H1 (cell line): ENCODE results near the gene COLEC12. TPM values are rescaled to one million over a fixed set of nuclear protein-coding genes. Genes with fewer than 3 reads are reported as not detected.

ENCODE experiments used
- CTCF ChIA-PET: fragments of 300-600 bp; sonication (Branson Sonifier 250); formaldehyde crosslinking; loops from one replicate; lab custom pipeline; 2021; ENCODE audit not compliant: partially characterized antibody; lab: Charles Lee
- POLR2A ChIA-PET: fragments of 300-600 bp; sonication (Branson Sonifier 250); formaldehyde crosslinking; loops from one replicate; lab custom pipeline; 2021; ENCODE audit warnings: inconsistent platforms; ENCODE audit not compliant: partially characterized antibody; lab: Charles Lee
- DNase-seq, 2 experiments: peaks; one replicate each; pipeline versions ENCODE4 v3.0.0 to v3.0.0-alpha.2; 2010 to 2022; ENCODE audit warnings: low spot score in 2 of 2, low read depth in 1 of 2, mixed read lengths in 1 of 2
- FAIRE-seq: peaks from 2 replicates; lab custom pipeline; 2011; peaks lifted over from hg19 to GRCh38; lab: Jason Lieb, UNC
- H2AFZ ChIP-seq: 2 replicates; pipeline ENCODE4 v1.8.1; 2012; ENCODE audit warnings: low read length, inconsistent platforms
- H2AK5ac ChIP-seq: 2 replicates; pipeline ENCODE4 v1.6.1; 2013; ENCODE audit warnings: low read depth, low read length
- H2BK120ac ChIP-seq: replicated peaks from 2 replicates; pipeline ENCODE3; 2013; ENCODE audit warnings: low read depth, low read length, inconsistent platforms
- H2BK12ac ChIP-seq: 2 replicates; pipeline ENCODE4 v1.6.1; 2013; ENCODE audit warnings: low read depth, low read length
- H2BK15ac ChIP-seq: 2 replicates; pipeline ENCODE4 v1.6.1; 2013; ENCODE audit warnings: low read length
- H2BK20ac ChIP-seq: 2 replicates; pipeline ENCODE4 v1.6.1; 2013; ENCODE audit warnings: low read length
- H2BK5ac ChIP-seq: 2 replicates; pipeline ENCODE4 v1.6.1; 2013; ENCODE audit warnings: low read depth, low read length
- H3K14ac ChIP-seq: 2 replicates; pipeline ENCODE4 v1.6.1; 2013; ENCODE audit warnings: inconsistent platforms; ENCODE audit not compliant: insufficient read length
- H3K18ac ChIP-seq: 2 replicates; pipeline ENCODE4 v1.6.1; 2013; ENCODE audit warnings: low read length; ENCODE audit errors: extremely low read depth
- H3K23ac ChIP-seq: 2 replicates; pipeline ENCODE4 v1.6.1; 2013; ENCODE audit warnings: inconsistent platforms; ENCODE audit not compliant: insufficient read length
- H3K23me2 ChIP-seq: 2 replicates; pipeline ENCODE4 v1.6.1; 2013; ENCODE audit warnings: low read depth, low read length
- H3K27ac ChIP-seq: 2 replicates; pipeline ENCODE4 v1.6.1; 2011; ENCODE audit warnings: low read depth, low read length, inconsistent platforms
- H3K27me3 ChIP-seq, 4 experiments: replicated peaks in 1 of 4; 1 replicate in 1 of 4; 2 replicates in 3 of 4; pipeline versions ENCODE4 v1.6.1 to v1.8.1; 2011 to 2013; ENCODE audit warnings: low read length in 3 of 4, mild to moderate bottlenecking in 3 of 4, inconsistent platforms in 2 of 4, mixed read lengths in 2 of 4, moderate library complexity in 1 of 4; ENCODE audit not compliant: control insufficient read depth in 3 of 4, insufficient read depth in 3 of 4; ENCODE audit errors: extremely low read depth in 1 of 4
- H3K36me3 ChIP-seq, 4 experiments: 2 replicates each; pipeline versions ENCODE4 v1.6.1 to v1.8.1; 2011 to 2013; ENCODE audit warnings: mild to moderate bottlenecking in 4 of 4, low read length in 3 of 4, moderate library complexity in 2 of 4, control low read depth in 1 of 4, inconsistent platforms in 1 of 4; ENCODE audit not compliant: insufficient read depth in 4 of 4, control insufficient read depth in 2 of 4
- H3K4ac ChIP-seq: replicated peaks from 2 replicates; pipeline ENCODE3; 2013; ENCODE audit warnings: low read length, low read depth, mixed read lengths, inconsistent platforms; ENCODE audit not compliant: insufficient read length
- H3K4me1 ChIP-seq, 4 experiments: replicated peaks in 1 of 4; 1 replicate in 1 of 4; 2 replicates in 3 of 4; pipeline versions ENCODE4 v1.6.1 to v1.8.1; 2011 to 2013; ENCODE audit warnings: low read length in 3 of 4, inconsistent platforms in 2 of 4, mixed read lengths in 1 of 4; ENCODE audit not compliant: insufficient read depth in 4 of 4, control insufficient read depth in 3 of 4
- H3K4me2 ChIP-seq, 2 experiments: 2 replicates each; pipeline versions ENCODE4 v1.6.1 to v1.8.1; 2011 to 2013; ENCODE audit warnings: low read depth in 2 of 2, low read length in 2 of 2, control low read depth in 1 of 2, inconsistent platforms in 1 of 2, mild to moderate bottlenecking in 1 of 2; ENCODE audit not compliant: insufficient read depth in 1 of 2
- H3K4me3 ChIP-seq, 4 experiments: fragments of 200-600, 300-600 bp in 1 of 4; sonication (generic), shearing (Covaris generic), sonication (Bioruptor Twin) in 1 of 4; 2 replicates each; pipeline versions ENCODE4 v1.5.1 to v1.8.1; 2011 to 2016; ENCODE audit warnings: low read length in 4 of 4, low read depth in 3 of 4, control low read depth in 2 of 4, inconsistent platforms in 2 of 4, mild to moderate bottlenecking in 2 of 4, mixed read lengths in 1 of 4, moderate library complexity in 1 of 4; ENCODE audit not compliant: insufficient read depth in 2 of 4; ENCODE audit errors: extremely low read depth in 1 of 4
- H3K56ac ChIP-seq: replicated peaks from 2 replicates; pipeline ENCODE3; 2013; ENCODE audit warnings: low read depth, mild to moderate bottlenecking, mixed read lengths, low read length, inconsistent platforms; ENCODE audit not compliant: insufficient read length
- H3K79me1 ChIP-seq: 2 replicates; pipeline ENCODE4 v1.6.1; 2013; ENCODE audit warnings: low read depth, low read length, control low read depth
- H3K79me2 ChIP-seq, 2 experiments: 2 replicates each; pipeline versions ENCODE4 v1.6.1 to v1.8.1; 2012 to 2013; ENCODE audit warnings: low read length in 2 of 2, mild to moderate bottlenecking in 2 of 2, inconsistent platforms in 1 of 2; ENCODE audit not compliant: insufficient read depth in 2 of 2, control insufficient read depth in 1 of 2
- H3K9ac ChIP-seq, 4 experiments: replicated peaks in 1 of 4; 1 replicate in 1 of 4; 2 replicates in 3 of 4; pipeline versions ENCODE4 v1.6.1 to v1.8.1; 2011 to 2013; ENCODE audit warnings: low read depth in 3 of 4, low read length in 3 of 4, control low read depth in 2 of 4, mild to moderate bottlenecking in 2 of 4, moderate library complexity in 2 of 4, inconsistent platforms in 1 of 4; ENCODE audit errors: extremely low read depth in 1 of 4
- H3K9me3 ChIP-seq, 2 experiments: 2 replicates each; pipeline versions ENCODE4 v1.6.1 to v1.8.1; 2012 to 2013; ENCODE audit warnings: mild to moderate bottlenecking in 2 of 2, moderate library complexity in 2 of 2, control low read depth in 1 of 2, inconsistent platforms in 1 of 2, low read depth in 1 of 2, low read length in 1 of 2, mixed read lengths in 1 of 2; ENCODE audit not compliant: insufficient read depth in 2 of 2
- H4K20me1 ChIP-seq, 2 experiments: replicated peaks in 1 of 2; 2 replicates each; pipeline versions ENCODE3 to v1.8.1; 2011 to 2013; ENCODE audit warnings: inconsistent platforms in 2 of 2, low read length in 2 of 2, mild to moderate bottlenecking in 1 of 2; ENCODE audit not compliant: insufficient read depth in 2 of 2, control insufficient read depth in 1 of 2
- H4K5ac ChIP-seq: 2 replicates; pipeline ENCODE4 v1.6.1; 2013; ENCODE audit warnings: low read length, low read depth, mixed read lengths, inconsistent platforms; ENCODE audit not compliant: insufficient read length
- H4K8ac ChIP-seq: 2 replicates; pipeline ENCODE4 v1.8.0; 2013; ENCODE audit warnings: mild to moderate bottlenecking, moderate library complexity, low read length, inconsistent platforms; ENCODE audit not compliant: insufficient read depth; ENCODE audit errors: extremely low read depth
- H4K91ac ChIP-seq: replicated peaks from 2 replicates; pipeline ENCODE3; 2013; ENCODE audit warnings: low read length, mixed read lengths, inconsistent platforms; ENCODE audit not compliant: insufficient read length
- CTBP2 ChIP-seq: IDR thresholded peaks from 2 replicates; pipeline ENCODE4 v1.7.0; 2011; ENCODE audit warnings: borderline replicate concordance, mild to moderate bottlenecking, moderate library complexity, mixed read lengths, low read length; ENCODE audit not compliant: insufficient read depth, insufficient read length
- HDAC2 ChIP-seq, 2 experiments: fragments of 300-600 bp in 1 of 2; sonication (generic) in 1 of 2; IDR thresholded peaks; 2 replicates each; pipeline ENCODE4 v1.6.1; 2011 to 2012; ENCODE audit warnings: low read depth in 2 of 2, low read length in 2 of 2, mild to moderate bottlenecking in 2 of 2, moderate library complexity in 2 of 2, borderline replicate concordance in 1 of 2, inconsistent platforms in 1 of 2
- KDM4A ChIP-seq: IDR thresholded peaks from one replicate; pipeline ENCODE4 v1.7.1; 2012; ENCODE audit warnings: low read depth, mild to moderate bottlenecking, moderate library complexity, low read length, inconsistent platforms; ENCODE audit not compliant: severe bottlenecking
- MAFK ChIP-seq: IDR thresholded peaks from 2 replicates; pipeline ENCODE4 v1.6.1; 2012; ENCODE audit warnings: low read depth, mild to moderate bottlenecking, improper control_type of control experiment, low read length
- RNF2 ChIP-seq: fragments of 200-900, 300-1000 bp; sonication (generic); IDR thresholded peaks from 2 replicates; pipeline ENCODE4 v1.7.1; 2016; ENCODE audit warnings: borderline replicate concordance, low read depth, mild to moderate bottlenecking, antibody characterized with exemption, low read length; ENCODE audit not compliant: poor library complexity, severe bottlenecking; ENCODE audit errors: missing control alignments
- SIX5 ChIP-seq: IDR thresholded peaks from 2 replicates; pipeline ENCODE4 v1.6.1; 2011; ENCODE audit warnings: mild to moderate bottlenecking, low read depth, low read length
- SP4 ChIP-seq: IDR thresholded peaks from 2 replicates; pipeline ENCODE4 v1.6.1; 2012; ENCODE audit warnings: low read length, inconsistent platforms
- TAF1 ChIP-seq: IDR thresholded peaks from 2 replicates; pipeline ENCODE4 v1.6.1; 2011; ENCODE audit warnings: mild to moderate bottlenecking, low read depth, low read length
- TAF7 ChIP-seq: optimal IDR thresholded peaks from 2 replicates; pipeline ENCODE3; 2011; ENCODE audit warnings: low read depth, mild to moderate bottlenecking, inconsistent platforms, low read length, moderate library complexity, borderline replicate concordance
- TBP ChIP-seq: IDR thresholded peaks from 2 replicates; pipeline ENCODE4 v1.6.1; 2011; ENCODE audit warnings: low read depth, low read length, improper control_type of control experiment
- TCF12 ChIP-seq: IDR thresholded peaks from 2 replicates; pipeline ENCODE4 v1.6.1; 2011; ENCODE audit warnings: low read depth, mild to moderate bottlenecking, low read length
- TEAD4 ChIP-seq: IDR thresholded peaks from 2 replicates; pipeline ENCODE4 v1.6.1; 2012; ENCODE audit warnings: low read depth, low read length, inconsistent platforms, mixed read lengths
- YY1 ChIP-seq: IDR thresholded peaks from 2 replicates; pipeline ENCODE4 v1.6.1; 2011; ENCODE audit warnings: low read depth, mild to moderate bottlenecking, low read length
- WGBS, 2 experiments: shearing (Covaris generic) in 1 of 2; methylation state at CpG; one replicate each; pipeline versions ENCODE4 v1.1.6 to v1.1.7; 2013 to 2015; ENCODE audit warnings: low lambda C conversion rate in 2 of 2, mixed read lengths in 2 of 2, inconsistent platforms in 1 of 2, low coverage in 1 of 2, missing lambda C conversion rate in 1 of 2; ENCODE audit not compliant: insufficient replicate concordance in 2 of 2, insufficient coverage in 1 of 2, insufficient read length in 1 of 2; ENCODE audit errors: extremely low coverage in 1 of 2, missing lambda C conversion rate in 1 of 2; 5-methylcytosine and 5-hydroxymethylcytosine counted together
- polyA plus RNA-seq, 7 experiments: library from polyadenylated mRNA; depleted of rRNA in 3 of 7; stranded (reverse) in 5 of 7; unstranded in 2 of 7; fragments of >200 nt in 5 of 7; fragments of 200-250 nt in 2 of 7; gene quantifications; 1 replicate in 5 of 7; 2 replicates in 1 of 7; 4 replicates in 1 of 7; pipeline versions ENCODE4 v1.2.1 to v1.2.3, GENCODE V29; 2011 to 2013; ENCODE audit warnings: missing spikeins in 2 of 7, mixed read lengths in 2 of 7
- total RNA-seq: library from RNA; stranded (reverse); fragmentation: NEBNext Ultra II Directional; extraction: Animal tissue kit (Norgen Biotek cat#: 25700); gene quantifications from 2 replicates; pipeline ENCODE4 v1.2.1, GENCODE V29; 2021

Gene COLEC12
- total and polyA plus RNA-seq, 2 of the 8 experiments (the other 6 are each of a cell fraction or from before 2014, with no cell fraction given), result 0.44 to 2.3 TPM

GRCh38 chr18:295756-296490 lies 204.6 kb downstream of the COLEC12 start:
- Histone ChIP-seq H3K4me2 (no peak overlapping the region), H2BK15ac (no peak overlapping the region), H3K27me3 (no peaks in the 10 kb centered on the region), H2BK20ac (no peak overlapping the region), H4K20me1 (no peaks in the 10 kb centered on the region), H2BK12ac (no peak overlapping the region), H4K91ac (no peak overlapping the region), H2AK5ac (no peak overlapping the region), H2BK5ac (no peak overlapping the region), H3K27ac (no peak overlapping the region), H3K56ac (no peak overlapping the region), H3K9ac (no peak overlapping the region), H3K4me1 (peaks cover 0 to 2% (median 0%) of the 10 kb centered on the region in 4 experiments; a peak in 1 of 7 replicates), H3K4ac (no peak overlapping the region), H3K9me3 (no peaks in the 10 kb centered on the region; a peak in 1 of 4 replicates), H4K8ac (no peak overlapping the region), H2AFZ (no peak overlapping the region), H2BK120ac (no peak overlapping the region), H3K4me3 (no peak overlapping the region), H3K18ac (no peak overlapping the region), H3K14ac (no peak overlapping the region), H3K36me3 (no peaks in the 10 kb centered on the region), H4K5ac (no peak overlapping the region), H3K23me2 (no peaks in the 10 kb centered on the region), H3K79me1 (no peaks in the 10 kb centered on the region), H3K23ac (no peak overlapping the region), H3K79me2 (no peaks in the 10 kb centered on the region)
- WGBS, 2 experiments, result 90% methylated on average over 3 of the region's 3 CpGs; no CpG with 5 or more reads in 1 of the 2 experiments
- ChIA-PET POLR2A (no interaction called here), CTCF (interaction anchor here (0.6 to 1.6 kb wide), 5 partner anchors 9 to 328 kb away, joined by 3 to 7 read pairs (median 5); no protein-coding TSS in a partner anchor)
- no peak for FAIRE-seq
- no peak for DNase-seq
- TF ChIP-seq MAFK, result no peak
- TF ChIP-seq CTBP2, result no peak
- TF ChIP-seq TAF7, result no peak
- TF ChIP-seq TEAD4, result no peak
- no peak for TF ChIP-seq YY1
- no peak for TF ChIP-seq KDM4A
- TF ChIP-seq TAF1, result no peak
- no peak for TF ChIP-seq HDAC2 (IDR thresholded peaks at IDR 0.05; ENCODE audit: borderline replicate concordance in 1 of 2, low read depth in 2 of 2, low read length in 2 of 2)
- TF ChIP-seq SP4, result no peak
- no peak for TF ChIP-seq SIX5
- no peak for TF ChIP-seq RNF2
- TF ChIP-seq TBP, result no peak
- TF ChIP-seq TCF12, result no peak
